ENCODE measurements around the gene CELF2.

Gene CELF2

GRCh38 chr10:11353006-11353896 is 335.6 kb downstream of the CELF2 start:
- TF ChIP-seq EZH2phosphoT487 (conservative IDR thresholded peaks at IDR 0.05; ENCODE audit: low read length) (no peak), CTCF (IDR thresholded peaks at IDR 0.05; ENCODE audit: insufficient read depth, low read length, poor library complexity, severe bottlenecking) (no peak)
- Histone ChIP-seq H3K9ac (ENCODE audit: low read length) (no peak overlapping the region), H3F3A (ENCODE audit: insufficient read depth) (no peaks in the 10 kb centered on the region), H3K4me3 (ENCODE audit: insufficient read depth, low read length, poor library complexity, severe bottlenecking) (no peak overlapping the region), H3K79me2 (ENCODE audit: insufficient read depth, low read length) (no peaks in the 10 kb centered on the region), H3K9me3 (ENCODE audit: insufficient read depth, low read length) (no peaks in the 10 kb centered on the region), H3K4me2 (ENCODE audit: low read depth, low read length, poor library complexity, severe bottlenecking) (no peak overlapping the region), H2AFZ (ENCODE audit: low read depth, low read length, severe bottlenecking) (no peak overlapping the region), H3K27ac (ENCODE audit: low read depth, low read length) (no peak overlapping the region), H3K9me2 (replicated peaks; ENCODE audit: insufficient read depth, low read length) (no peaks in the 10 kb centered on the region), H4K20me1 (ENCODE audit: low read depth, low read length) (no peaks in the 10 kb centered on the region), H3K36me3 (ENCODE audit: low read length) (no peaks in the 10 kb centered on the region), H3K27me3 (ENCODE audit: low read length) (no peaks in the 10 kb centered on the region)

- H3K36me3 ChIP-seq (ENCODE audit: low read length), result no peaks in the 10 kb centered on the region
- H3K4me3 ChIP-seq (ENCODE audit: insufficient read depth, low read length, poor library complexity, severe bottlenecking), result no peak overlapping the region
- H3K27ac ChIP-seq (ENCODE audit: low read depth, low read length), result no peak overlapping the region
- no peaks in the 10 kb centered on the region for H3K79me2 ChIP-seq (ENCODE audit: insufficient read depth, low read length)
- H4K20me1 ChIP-seq (ENCODE audit: low read depth, low read length), result no peaks in the 10 kb centered on the region
- no peak overlapping the region for H3K9ac ChIP-seq (ENCODE audit: low read length)
- no peaks in the 10 kb centered on the region for H3K9me2 ChIP-seq (replicated peaks; ENCODE audit: insufficient read depth, low read length)
- H3K27me3 ChIP-seq (ENCODE audit: low read length), result no peaks in the 10 kb centered on the region
- no peak overlapping the region for H3K4me2 ChIP-seq (ENCODE audit: low read depth, low read length, poor library complexity, severe bottlenecking)
- H3K9me3 ChIP-seq (ENCODE audit: insufficient read depth, low read length), result no peaks in the 10 kb centered on the region; the same call in 1 of the 2 replicates
- no peak overlapping the region for H2AFZ ChIP-seq (ENCODE audit: low read depth, low read length, severe bottlenecking)
- no peaks in the 10 kb centered on the region for H3F3A ChIP-seq (ENCODE audit: insufficient read depth)
- TF ChIP-seq EZH2phosphoT487 (conservative IDR thresholded peaks at IDR 0.05; ENCODE audit: low read length), result no peak
- no peak for TF ChIP-seq CTCF (IDR thresholded peaks at IDR 0.05; ENCODE audit: insufficient read depth, low read length, poor library complexity, severe bottlenecking)
Observed at GRCh38 chr10:11354823-11355222, 337.2 kb downstream of the CELF2 start.

- Histone ChIP-seq H3F3A (ENCODE audit: insufficient read depth) (no peaks in the 10 kb centered on the region), H3K9ac (ENCODE audit: low read length) (no peak overlapping the region), H3K36me3 (ENCODE audit: low read length) (no peaks in the 10 kb centered on the region), H4K20me1 (ENCODE audit: low read depth, low read length) (no peaks in the 10 kb centered on the region), H3K79me2 (ENCODE audit: insufficient read depth, low read length) (no peaks in the 10 kb centered on the region), H3K27ac (ENCODE audit: low read depth, low read length) (no peak overlapping the region), H3K4me3 (ENCODE audit: insufficient read depth, low read length, poor library complexity, severe bottlenecking) (no peak overlapping the region), H3K9me3 (ENCODE audit: insufficient read depth, low read length) (no peaks in the 10 kb centered on the region; the same call in 1 of the 2 replicates), H3K27me3 (ENCODE audit: low read length) (no peaks in the 10 kb centered on the region), H3K9me2 (replicated peaks; ENCODE audit: insufficient read depth, low read length) (no peaks in the 10 kb centered on the region), H2AFZ (ENCODE audit: low read depth, low read length, severe bottlenecking) (no peak overlapping the region), H3K4me2 (ENCODE audit: low read depth, low read length, poor library complexity, severe bottlenecking) (no peak overlapping the region)
- TF ChIP-seq CTCF (IDR thresholded peaks at IDR 0.05; ENCODE audit: insufficient read depth, low read length, poor library complexity, severe bottlenecking) (no peak), EZH2phosphoT487 (conservative IDR thresholded peaks at IDR 0.05; ENCODE audit: low read length) (no peak)
Observed at GRCh38 chr10:11355592-11355991, 337.9 kb downstream of the CELF2 start.

Data from SU-DHL-6 (cell line).